PC-3 (cell line): Measurements from ENCODE around the gene CALHM2.

Experiments
- CTCF ChIP-seq: fragments of 300-600 bp; sonication (generic); conservative IDR thresholded peaks from 2 replicates; pipeline ENCODE4 v1.5.1; 2017; ENCODE audit warnings: antibody characterized with exemption, low read depth, mild to moderate bottlenecking, low read length
- EZH2 ChIP-seq: fragments of 300-600 bp; sonication (generic); IDR thresholded peaks from one replicate; pipeline ENCODE4 v1.6.1; 2017; ENCODE audit warnings: antibody characterized with exemption, mild to moderate bottlenecking, low read length; ENCODE audit not compliant: unreplicated experiment
- EZH2phosphoT487 ChIP-seq: fragments of 300-600 bp; sonication (generic); IDR thresholded peaks from 2 replicates; pipeline ENCODE4 v1.6.1; 2018; ENCODE audit warnings: mild to moderate bottlenecking, antibody characterized with exemption, low read length, borderline replicate concordance

GRCh38 chr10:103451831-103452505 lies at the start of gene CALHM2:
- no peak for TF ChIP-seq EZH2phosphoT487
- TF ChIP-seq CTCF = no peak
- TF ChIP-seq EZH2 = no peak
